HTERT RPE-1 (cell line): ENCODE data around the gene ZPBP.
"Not testable (repeated sequence)": the region's sequence is repeated elsewhere in the genome, so short reads cannot be mapped to it uniquely, and the experiment has no call there.

ENCODE experiments used
- in situ Hi-C: fragments of 300-500 bp; cut with MboI; formaldehyde crosslinking; loops from 4 replicates; pipeline ENCODE4 v1.14.3; 2020; ENCODE audit warnings: low sequenced_read_pairs

The ZPBP gene

GRCh38 chr7:50047716-50048115 lies 45.3 kb downstream of the ZPBP start:
- in situ Hi-C loops, result no loop called here

- in situ Hi-C loops, result not testable (repeated sequence)
Observed at GRCh38 chr7:50041165-50041564, 51.9 kb downstream of the ZPBP start.

GRCh38 chr7:50037086-50037485 lies 56.0 kb downstream of the ZPBP start:
- in situ Hi-C loops, result no loop called here

GRCh38 chr7:50022991-50023390 lies 70.1 kb downstream of the ZPBP start:
- in situ Hi-C loops, result no loop called here

GRCh38 chr7:50022451-50022850 lies 70.6 kb downstream of the ZPBP start:
- in situ Hi-C loops, result no loop called here

- in situ Hi-C loops, result no loop called here
Observed at GRCh38 chr7:49995681-49996080, 97.4 kb downstream of the ZPBP start.

GRCh38 chr7:49986191-49986590 lies 106.9 kb downstream of the ZPBP start:
- in situ Hi-C loops, result no loop called here

GRCh38 chr7:49980465-49980864 lies 112.6 kb downstream of the ZPBP start:
- in situ Hi-C loops, result no loop called here

- in situ Hi-C loops, result no loop called here
Observed at GRCh38 chr7:49976238-49976637, 116.8 kb downstream of the ZPBP start.

- in situ Hi-C loops, result no loop called here
Observed at GRCh38 chr7:49974035-49974434, 119.0 kb downstream of the ZPBP start.

GRCh38 chr7:49937608-49938007 lies 155.4 kb downstream of the ZPBP start:
- in situ Hi-C loops, result no loop called here

- in situ Hi-C loops, result no loop called here
Observed at GRCh38 chr7:49931627-49932026, 161.4 kb downstream of the ZPBP start.

- in situ Hi-C loops, result no loop called here
Observed at GRCh38 chr7:49928787-49929186, 164.3 kb downstream of the ZPBP start.

- in situ Hi-C loops, result no loop called here
Observed at GRCh38 chr7:49927631-49928030, 165.4 kb downstream of the ZPBP start.

- in situ Hi-C loops, result no loop called here
Observed at GRCh38 chr7:49926720-49927119, 166.3 kb downstream of the ZPBP start.

GRCh38 chr7:49911909-49912308 lies 181.1 kb downstream of the ZPBP start:
- in situ Hi-C loops, result no loop called here

- in situ Hi-C loops, result no loop called here
Observed at GRCh38 chr7:49894543-49894942, 198.5 kb downstream of the ZPBP start.

- in situ Hi-C loops, result no loop called here
Observed at GRCh38 chr7:49893131-49893530, 199.9 kb downstream of the ZPBP start.

GRCh38 chr7:49892481-49892880 lies 200.6 kb downstream of the ZPBP start:
- in situ Hi-C loops, result no loop called here
